ENCODE results near the gene STIM1. TPM values are rescaled to one million over a fixed set of nuclear protein-coding genes. Genes with fewer than 3 reads are reported as not detected.
"Not testable (repeated sequence)": the region's sequence is repeated elsewhere in the genome, so short reads cannot be mapped to it uniquely, and the experiment has no call there.

The STIM1 gene
- total and polyA plus RNA-seq, 2 experiments from 2014 or later = 16.1 to 60.0 TPM

GRCh38 chr11:3891751-3892150, 36.3 kb downstream of the STIM1 start:
- Histone ChIP-seq H3K9me3 (ENCODE audit: low read depth) (no peaks in the 10 kb centered on the region), H3K36me3 (no peaks in the 10 kb centered on the region), H3K4me3 (no peak overlapping the region), H3K27me3 (no peaks in the 10 kb centered on the region), H3K27ac (no peak overlapping the region), H3K4me1 (ENCODE audit: low read depth) (no peaks in the 10 kb centered on the region)
- TF ChIP-seq, protein P1, sequence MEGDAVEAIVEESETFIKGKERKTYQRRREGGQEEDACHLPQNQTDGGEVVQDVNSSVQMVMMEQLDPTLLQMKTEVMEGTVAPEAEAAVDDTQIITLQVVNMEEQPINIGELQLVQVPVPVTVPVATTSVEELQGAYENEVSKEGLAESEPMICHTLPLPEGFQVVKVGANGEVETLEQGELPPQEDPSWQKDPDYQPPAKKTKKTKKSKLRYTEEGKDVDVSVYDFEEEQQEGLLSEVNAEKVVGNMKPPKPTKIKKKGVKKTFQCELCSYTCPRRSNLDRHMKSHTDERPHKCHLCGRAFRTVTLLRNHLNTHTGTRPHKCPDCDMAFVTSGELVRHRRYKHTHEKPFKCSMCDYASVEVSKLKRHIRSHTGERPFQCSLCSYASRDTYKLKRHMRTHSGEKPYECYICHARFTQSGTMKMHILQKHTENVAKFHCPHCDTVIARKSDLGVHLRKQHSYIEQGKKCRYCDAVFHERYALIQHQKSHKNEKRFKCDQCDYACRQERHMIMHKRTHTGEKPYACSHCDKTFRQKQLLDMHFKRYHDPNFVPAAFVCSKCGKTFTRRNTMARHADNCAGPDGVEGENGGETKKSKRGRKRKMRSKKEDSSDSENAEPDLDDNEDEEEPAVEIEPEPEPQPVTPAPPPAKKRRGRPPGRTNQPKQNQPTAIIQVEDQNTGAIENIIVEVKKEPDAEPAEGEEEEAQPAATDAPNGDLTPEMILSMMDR (IDR thresholded peaks at IDR 0.05; ENCODE audit: low read depth, low read length) = no peak
- no peak for DNase-seq (ENCODE audit: low read depth in 1 of 2, low spot score in 1 of 2)

DNA sequence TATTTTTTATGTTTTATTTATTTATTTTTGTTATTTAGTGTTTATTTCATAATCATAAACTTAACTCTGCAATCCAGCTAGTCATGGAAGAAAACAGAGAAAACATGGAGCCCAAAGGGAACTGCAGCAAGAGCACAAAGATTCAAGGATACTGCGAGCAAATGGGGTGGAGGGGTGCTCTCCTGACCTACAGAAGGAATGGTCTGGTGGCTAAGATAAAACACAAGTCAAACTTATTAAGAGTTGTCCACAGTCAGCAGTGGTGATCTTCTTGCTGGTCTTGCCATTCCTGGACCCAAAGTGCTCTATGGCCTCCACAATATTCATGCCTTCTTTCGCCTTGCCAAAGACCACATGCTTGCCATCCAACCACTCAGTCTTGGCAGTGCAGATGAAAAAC, 36.7 kb downstream of the STIM1 start:
- H3K36me3 ChIP-seq = no peaks in the 10 kb centered on the region
- no peak overlapping the region for H3K27ac ChIP-seq
- no peak for DNase-seq (ENCODE audit: low read depth in 1 of 2, low spot score in 1 of 2)
- no peak overlapping the region for H3K4me3 ChIP-seq
- H3K4me1 ChIP-seq (ENCODE audit: low read depth) = no peaks in the 10 kb centered on the region
- H3K27me3 ChIP-seq = no peaks in the 10 kb centered on the region
- no peaks in the 10 kb centered on the region for H3K9me3 ChIP-seq (ENCODE audit: low read depth)
- TF ChIP-seq, protein P1 (IDR thresholded peaks at IDR 0.05; ENCODE audit: low read depth, low read length) = no peak

DNA sequence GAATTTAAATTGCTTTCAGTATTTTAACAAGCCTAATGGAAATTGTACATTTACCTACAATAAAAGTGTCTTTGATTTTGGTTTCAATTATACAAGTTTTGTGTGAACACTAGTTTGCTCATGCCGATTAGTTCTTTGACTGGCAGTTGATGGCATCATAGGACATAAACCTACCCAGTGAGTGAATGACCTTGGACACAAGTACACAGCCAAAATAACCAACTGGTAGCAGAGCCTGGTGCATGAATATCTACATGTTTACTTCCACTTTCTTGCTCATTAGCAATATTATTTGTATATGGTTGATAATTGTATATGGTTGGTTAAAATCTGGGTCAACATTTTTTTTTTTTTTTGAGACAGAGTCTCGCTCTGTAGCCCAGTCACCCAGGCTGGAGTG, 37.8 kb downstream of the STIM1 start:
- no peak for DNase-seq (ENCODE audit: low read depth in 1 of 2, low spot score in 1 of 2)
- Histone ChIP-seq H3K27me3 (no peaks in the 10 kb centered on the region), H3K4me1 (ENCODE audit: low read depth) (no peaks in the 10 kb centered on the region), H3K36me3 (no peaks in the 10 kb centered on the region), H3K4me3 (no peak overlapping the region), H3K27ac (no peak overlapping the region), H3K9me3 (ENCODE audit: low read depth) (no peaks in the 10 kb centered on the region)
- TF ChIP-seq, protein P1 (IDR thresholded peaks at IDR 0.05; ENCODE audit: low read depth, low read length) = no peak

DNA sequence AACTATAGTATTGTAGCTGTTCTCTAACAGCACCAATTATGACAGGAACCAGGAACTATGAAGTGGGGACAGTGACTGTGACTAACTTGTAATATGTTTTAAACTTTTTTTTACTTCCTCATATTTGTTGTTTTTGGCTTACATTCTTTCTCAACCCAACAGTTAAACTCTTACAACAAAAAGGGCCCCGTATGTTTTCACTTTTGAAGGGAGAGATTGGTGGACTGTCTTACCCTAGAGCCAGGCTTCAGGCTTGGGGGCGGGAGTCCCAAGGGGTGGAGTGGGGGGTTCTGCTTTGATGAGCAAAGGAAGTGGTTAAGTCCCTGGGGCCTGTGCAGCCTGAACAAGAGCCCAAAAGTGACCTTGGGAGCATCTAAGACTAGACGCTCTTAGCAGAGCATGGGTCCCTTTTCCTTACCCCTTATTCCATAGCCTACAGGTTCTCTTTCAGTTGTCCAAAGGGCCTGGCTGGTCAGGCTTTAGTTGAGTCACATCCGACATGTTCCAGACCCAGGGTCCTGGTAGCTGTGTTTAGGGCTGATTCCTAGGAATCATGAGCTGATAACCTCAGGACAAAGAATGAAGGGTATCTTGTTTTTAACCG, 38.8 kb downstream of the STIM1 start:
- Histone ChIP-seq H3K36me3 (no peaks in the 10 kb centered on the region), H3K27me3 (no peaks in the 10 kb centered on the region), H3K27ac (no peak overlapping the region), H3K4me1 (ENCODE audit: low read depth) (no peaks in the 10 kb centered on the region), H3K4me3 (no peak overlapping the region), H3K9me3 (ENCODE audit: low read depth) (no peaks in the 10 kb centered on the region)
- TF ChIP-seq, protein P1 (IDR thresholded peaks at IDR 0.05; ENCODE audit: low read depth, low read length) = no peak
- DNase-seq (ENCODE audit: low read depth in 1 of 2, low spot score in 1 of 2) = peak in 1 of 2 donors; percentile 46

DNA sequence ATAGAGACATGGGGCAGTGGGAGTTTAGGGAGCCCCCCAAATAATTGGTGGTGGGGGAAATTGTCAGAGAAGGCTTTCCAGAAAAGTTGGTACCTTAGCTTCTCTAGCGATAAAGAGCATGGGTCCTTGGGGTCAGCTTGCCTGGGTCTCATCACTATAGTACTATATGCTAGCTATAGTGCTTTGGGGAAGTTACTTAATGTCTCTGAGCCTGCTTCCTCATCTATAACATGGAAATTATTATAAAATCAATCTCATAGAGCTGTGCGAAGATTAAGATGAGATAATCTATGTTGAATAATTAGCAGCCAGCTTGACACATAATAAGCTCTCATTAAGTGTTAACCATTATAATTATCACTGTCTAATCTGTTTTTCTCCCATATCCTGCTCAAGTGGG, 41.2 kb downstream of the STIM1 start:
- Histone ChIP-seq H3K27me3 (no peaks in the 10 kb centered on the region), H3K4me1 (ENCODE audit: low read depth) (no peaks in the 10 kb centered on the region), H3K27ac (no peak overlapping the region), H3K4me3 (no peak overlapping the region), H3K9me3 (ENCODE audit: low read depth) (no peaks in the 10 kb centered on the region), H3K36me3 (no peaks in the 10 kb centered on the region)
- no peak for DNase-seq (ENCODE audit: low read depth in 1 of 2, low spot score in 1 of 2)
- TF ChIP-seq, protein P1 (IDR thresholded peaks at IDR 0.05; ENCODE audit: low read depth, low read length) = no peak

DNA sequence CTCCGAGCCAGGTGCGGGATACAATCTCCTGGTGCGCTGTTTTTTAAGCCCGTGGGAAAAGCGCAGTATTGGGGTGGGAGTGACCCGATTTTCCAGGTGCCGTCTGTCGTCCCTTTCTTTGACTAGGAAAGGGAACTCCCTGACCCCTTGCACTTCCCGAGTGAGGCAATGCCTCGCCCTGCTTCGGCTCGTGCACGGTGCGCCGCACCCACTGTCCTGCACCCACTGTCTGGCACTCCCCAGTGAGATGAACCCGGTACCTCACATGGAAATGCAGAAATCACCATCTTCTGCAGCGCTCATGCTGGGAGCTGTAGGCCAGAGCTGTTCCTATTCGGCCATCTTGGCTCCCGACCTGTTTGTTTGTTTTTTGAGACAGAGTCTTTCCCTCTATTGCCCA, 44.8 kb downstream of the STIM1 start:
- H3K27me3 ChIP-seq; H3K36me3 ChIP-seq; H3K9me3 ChIP-seq (ENCODE audit: low read depth); H3K4me1 ChIP-seq (ENCODE audit: low read depth); H3K27ac ChIP-seq; DNase-seq (ENCODE audit: low read depth in 1 of 2, low spot score in 1 of 2); H3K4me3 ChIP-seq: not testable (repeated sequence)

All from cardiac muscle cell (in vitro differentiated cells and primary cell).